GM23338 (cell line): Measurements from ENCODE around the gene MKNK1. TPM values are rescaled to one million over a fixed set of nuclear protein-coding genes. Genes with fewer than 3 reads are reported as not detected.

ENCODE experiments used
- ATAC-seq: fragments of 200-7000 bp; cut with Tn5 transposase; 3 replicates; pipeline ENCODE4 v1.9.1; 2020
- DNase-seq: peaks from one replicate; pipeline ENCODE4 v3.0.0-alpha.2; 2015; ENCODE audit warnings: low spot score
- H2AFZ ChIP-seq: fragments of 200-600 bp; sonication (generic); 2 replicates; pipeline ENCODE4 v1.8.0; 2016; ENCODE audit warnings: antibody characterized with exemption, mild to moderate bottlenecking, moderate library complexity
- H3F3A ChIP-seq: fragments of 200-600 bp; sonication (generic); replicated peaks from 2 replicates; pipeline ENCODE4 v1.8.0; 2017; ENCODE audit warnings: antibody characterized with exemption, mixed run types, low read depth
- H3K27ac ChIP-seq: fragments of 200-600 bp; sonication (generic); 2 replicates; pipeline ENCODE4 v1.6.1; 2016; ENCODE audit warnings: low read depth
- H3K27me3 ChIP-seq: fragments of 200-600 bp; sonication (generic); 2 replicates; pipeline ENCODE4 v1.8.0; 2016; ENCODE audit warnings: mild to moderate bottlenecking, mixed run types, moderate library complexity; ENCODE audit not compliant: insufficient read depth
- H3K36me3 ChIP-seq: fragments of 200-600 bp; sonication (generic); 2 replicates; pipeline ENCODE4 v1.8.0; 2016; ENCODE audit warnings: mild to moderate bottlenecking; ENCODE audit not compliant: insufficient read depth
- H3K4me1 ChIP-seq: fragments of 200-600 bp; sonication (generic); 2 replicates; pipeline ENCODE4 v1.8.0; 2016; ENCODE audit warnings: mild to moderate bottlenecking, moderate library complexity; ENCODE audit not compliant: insufficient read depth
- H3K4me2 ChIP-seq: fragments of 200-600 bp; sonication (generic); 2 replicates; pipeline ENCODE4 v1.7.1; 2017; ENCODE audit warnings: mixed run types
- H3K4me3 ChIP-seq: fragments of 200-600 bp; sonication (generic); 2 replicates; pipeline ENCODE4 v1.6.1; 2016; ENCODE audit warnings: mixed run types
- H3K79me2 ChIP-seq: fragments of 200-600 bp; sonication (generic); replicated peaks from 2 replicates; pipeline ENCODE4 v1.8.0; 2017; ENCODE audit warnings: mild to moderate bottlenecking; ENCODE audit not compliant: insufficient read depth
- H3K9me2 ChIP-seq: fragments of 200-600 bp; sonication (generic); 2 replicates; pipeline ENCODE4 v1.8.0; 2017; ENCODE audit not compliant: insufficient read depth
- H4K20me1 ChIP-seq: fragments of 200-600 bp; sonication (generic); replicated peaks from 2 replicates; pipeline ENCODE4 v1.8.0; 2017; ENCODE audit warnings: mild to moderate bottlenecking; ENCODE audit not compliant: insufficient read depth
- H3K27ac Mint-ChIP-seq: 2 replicates; pipeline ENCODE4 v1.8.0; 2020; ENCODE audit warnings: inconsistent platforms, mild to moderate bottlenecking, moderate library complexity, mixed read lengths
- H3K27me3 Mint-ChIP-seq: 3 replicates; pipeline ENCODE4 v1.8.0; 2022; ENCODE audit warnings: low read depth, mild to moderate bottlenecking, moderate library complexity, mixed read lengths, inconsistent platforms; ENCODE audit not compliant: insufficient read depth, poor library complexity
- H3K36me3 Mint-ChIP-seq: 3 replicates; pipeline ENCODE4 v1.8.0; 2021; ENCODE audit warnings: low read depth, mild to moderate bottlenecking, inconsistent platforms, moderate library complexity, mixed read lengths
- H3K4me1 Mint-ChIP-seq: 3 replicates; pipeline ENCODE4 v1.8.0; 2020; ENCODE audit warnings: mild to moderate bottlenecking, inconsistent platforms, mixed read lengths
- H3K4me3 Mint-ChIP-seq: 3 replicates; pipeline ENCODE4 v1.8.0; 2021; ENCODE audit warnings: moderate library complexity, mild to moderate bottlenecking, inconsistent platforms, mixed read lengths
- H3K9me3 Mint-ChIP-seq: 3 replicates; pipeline ENCODE4 v1.8.0; 2020; ENCODE audit warnings: moderate library complexity, mild to moderate bottlenecking, inconsistent platforms, mixed read lengths
- CREB1 ChIP-seq: fragments of 250-450 bp; sonication (Bioruptor Pico); IDR thresholded peaks from 2 replicates; pipeline ENCODE4 v1.5.0; 2020; ENCODE audit warnings: low read depth, mild to moderate bottlenecking, moderate library complexity
- EZH2 ChIP-seq: fragments of 200-600 bp; sonication (generic); IDR thresholded peaks from one replicate; pipeline ENCODE4 v1.8.0; 2017; ENCODE audit warnings: antibody characterized with exemption, mild to moderate bottlenecking, low read depth; ENCODE audit not compliant: unreplicated experiment
- EZH2phosphoT487 ChIP-seq: fragments of 200-600 bp; sonication (generic); IDR thresholded peaks from one replicate; pipeline ENCODE4 v1.8.1; 2018; ENCODE audit warnings: antibody characterized with exemption; ENCODE audit not compliant: unreplicated experiment
- JUNB ChIP-seq: IDR thresholded peaks from one replicate; pipeline ENCODE4 v1.6.1; 2016; ENCODE audit warnings: antibody characterized with exemption; ENCODE audit not compliant: unreplicated experiment
- ZNF114 ChIP-seq: fragments of 250-450 bp; sonication (Bioruptor Pico); IDR thresholded peaks from 2 replicates; pipeline ENCODE4 v1.5.0; 2020; ENCODE audit warnings: mild to moderate bottlenecking, moderate library complexity
- ZNF331 ChIP-seq: fragments of 250-450 bp; sonication (Bioruptor Pico); IDR thresholded peaks from 2 replicates; pipeline ENCODE4 v1.5.0; 2020; ENCODE audit warnings: low read depth, mild to moderate bottlenecking, moderate library complexity
- polyA plus RNA-seq: library from polyadenylated mRNA; unstranded; fragments of >200 nt; fragmentation: Nextera tagmentation; extraction: Ambion mirVana; gene quantifications from 2 replicates; pipeline ENCODE4 v1.2.1, GENCODE V29; 2016
- total RNA-seq: library from RNA; depleted of rRNA; stranded (reverse); fragments of >200 nt; shearing (Covaris generic); gene quantifications from 2 replicates; pipeline ENCODE4 v1.2.3, GENCODE V29; 2014
- TF ChIP-seq, protein P1 (sequence below): fragments of 250-450 bp; sonication (Bioruptor Pico); IDR thresholded peaks from 2 replicates; pipeline ENCODE4 v1.5.0; 2020; ENCODE audit warnings: mild to moderate bottlenecking, moderate library complexity
- TF ChIP-seq, protein P2 (sequence below), 2 experiments: fragments of 200-600 bp in 1 of 2; sonication (generic) in 1 of 2; conservative IDR thresholded peaks; 2 replicates each; pipeline versions ENCODE4 v1.5.1 to v1.6.1; 2016 to 2017; ENCODE audit warnings: antibody characterized with exemption in 2 of 2, low read depth in 2 of 2, mild to moderate bottlenecking in 2 of 2, moderate library complexity in 1 of 2

Gene MKNK1
- total and polyA plus RNA-seq, 2 experiments from 2014 or later, result 11.8 to 20.5 TPM

DNA sequence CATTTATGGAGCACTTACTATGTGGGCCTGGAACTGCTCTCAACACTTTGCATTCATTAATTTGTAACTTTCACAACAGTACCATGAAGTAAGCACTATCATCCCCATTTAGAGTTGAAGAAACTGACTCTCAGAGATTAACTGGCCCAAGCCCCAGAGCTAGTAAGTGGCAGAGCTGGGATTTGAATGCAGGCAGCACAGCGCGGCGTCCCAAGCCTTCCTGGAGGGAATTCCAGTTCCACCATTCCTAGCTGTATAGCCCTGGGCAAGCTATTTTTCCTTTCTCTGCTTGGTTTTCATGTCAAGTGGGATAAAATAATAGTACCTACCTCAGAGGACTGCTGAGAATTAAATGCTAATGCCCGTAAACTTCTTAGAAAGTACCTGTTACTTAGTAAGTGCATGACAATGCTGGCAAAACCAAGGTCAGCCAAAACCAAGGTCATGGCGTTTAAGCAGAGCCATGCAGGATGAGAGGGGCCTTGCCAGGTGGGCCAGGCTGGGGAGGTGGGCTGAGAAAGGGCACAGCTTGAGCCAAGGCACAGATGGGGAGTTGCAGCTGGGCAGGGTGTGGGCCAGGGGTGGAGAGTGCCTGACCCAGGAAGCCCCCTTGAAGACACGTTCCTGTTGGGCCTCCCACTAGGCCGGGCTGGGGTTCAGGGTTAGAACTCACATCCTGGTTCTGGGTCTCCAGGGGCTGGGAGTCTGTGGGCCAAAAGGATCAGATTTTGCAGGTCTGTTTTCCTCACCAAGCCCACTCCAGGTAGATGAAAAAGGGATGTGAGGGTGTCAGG is 48.0 kb downstream of the MKNK1 start:
- no peak overlapping the region for H2AFZ ChIP-seq
- H3K36me3 Mint-ChIP-seq, result no peaks in the 10 kb centered on the region
- H3F3A ChIP-seq, result no peaks in the 10 kb centered on the region

More for the DNA sequence above, 48.0 kb downstream of the MKNK1 start:
- no peak overlapping the region for H3K27ac ChIP-seq
- no peaks in the 10 kb centered on the region for H4K20me1 ChIP-seq
- H3K27ac Mint-ChIP-seq, result no peak overlapping the region
- H3K27me3 ChIP-seq, result 0 out of 2 replicates have a peak, but pooled peaks cover under 1% of the 10 kb centered on the region
- peaks cover 5% of the 10 kb centered on the region for H3K27me3 Mint-ChIP-seq
- ATAC-seq (no peak), DNase-seq (no peak)
- H3K9me2 ChIP-seq, result no peaks in the 10 kb centered on the region
- H3K79me2 ChIP-seq, result no peaks in the 10 kb centered on the region
- no peak overlapping the region for H3K4me3 Mint-ChIP-seq
- 0 out of 2 replicates have a peak, but pooled peaks cover 1% of the 10 kb centered on the region for H3K4me1 ChIP-seq
- H3K4me3 ChIP-seq, result no peak overlapping the region
- TF ChIP-seq EZH2phosphoT487 (no peak), JUNB (no peak), CREB1 (CRISPR knock-in tag) (no peak), ZNF331 (CRISPR knock-in tag) (no peak), ZNF114 (no peak), EZH2 (no peak)
- TF ChIP-seq, protein P1, sequence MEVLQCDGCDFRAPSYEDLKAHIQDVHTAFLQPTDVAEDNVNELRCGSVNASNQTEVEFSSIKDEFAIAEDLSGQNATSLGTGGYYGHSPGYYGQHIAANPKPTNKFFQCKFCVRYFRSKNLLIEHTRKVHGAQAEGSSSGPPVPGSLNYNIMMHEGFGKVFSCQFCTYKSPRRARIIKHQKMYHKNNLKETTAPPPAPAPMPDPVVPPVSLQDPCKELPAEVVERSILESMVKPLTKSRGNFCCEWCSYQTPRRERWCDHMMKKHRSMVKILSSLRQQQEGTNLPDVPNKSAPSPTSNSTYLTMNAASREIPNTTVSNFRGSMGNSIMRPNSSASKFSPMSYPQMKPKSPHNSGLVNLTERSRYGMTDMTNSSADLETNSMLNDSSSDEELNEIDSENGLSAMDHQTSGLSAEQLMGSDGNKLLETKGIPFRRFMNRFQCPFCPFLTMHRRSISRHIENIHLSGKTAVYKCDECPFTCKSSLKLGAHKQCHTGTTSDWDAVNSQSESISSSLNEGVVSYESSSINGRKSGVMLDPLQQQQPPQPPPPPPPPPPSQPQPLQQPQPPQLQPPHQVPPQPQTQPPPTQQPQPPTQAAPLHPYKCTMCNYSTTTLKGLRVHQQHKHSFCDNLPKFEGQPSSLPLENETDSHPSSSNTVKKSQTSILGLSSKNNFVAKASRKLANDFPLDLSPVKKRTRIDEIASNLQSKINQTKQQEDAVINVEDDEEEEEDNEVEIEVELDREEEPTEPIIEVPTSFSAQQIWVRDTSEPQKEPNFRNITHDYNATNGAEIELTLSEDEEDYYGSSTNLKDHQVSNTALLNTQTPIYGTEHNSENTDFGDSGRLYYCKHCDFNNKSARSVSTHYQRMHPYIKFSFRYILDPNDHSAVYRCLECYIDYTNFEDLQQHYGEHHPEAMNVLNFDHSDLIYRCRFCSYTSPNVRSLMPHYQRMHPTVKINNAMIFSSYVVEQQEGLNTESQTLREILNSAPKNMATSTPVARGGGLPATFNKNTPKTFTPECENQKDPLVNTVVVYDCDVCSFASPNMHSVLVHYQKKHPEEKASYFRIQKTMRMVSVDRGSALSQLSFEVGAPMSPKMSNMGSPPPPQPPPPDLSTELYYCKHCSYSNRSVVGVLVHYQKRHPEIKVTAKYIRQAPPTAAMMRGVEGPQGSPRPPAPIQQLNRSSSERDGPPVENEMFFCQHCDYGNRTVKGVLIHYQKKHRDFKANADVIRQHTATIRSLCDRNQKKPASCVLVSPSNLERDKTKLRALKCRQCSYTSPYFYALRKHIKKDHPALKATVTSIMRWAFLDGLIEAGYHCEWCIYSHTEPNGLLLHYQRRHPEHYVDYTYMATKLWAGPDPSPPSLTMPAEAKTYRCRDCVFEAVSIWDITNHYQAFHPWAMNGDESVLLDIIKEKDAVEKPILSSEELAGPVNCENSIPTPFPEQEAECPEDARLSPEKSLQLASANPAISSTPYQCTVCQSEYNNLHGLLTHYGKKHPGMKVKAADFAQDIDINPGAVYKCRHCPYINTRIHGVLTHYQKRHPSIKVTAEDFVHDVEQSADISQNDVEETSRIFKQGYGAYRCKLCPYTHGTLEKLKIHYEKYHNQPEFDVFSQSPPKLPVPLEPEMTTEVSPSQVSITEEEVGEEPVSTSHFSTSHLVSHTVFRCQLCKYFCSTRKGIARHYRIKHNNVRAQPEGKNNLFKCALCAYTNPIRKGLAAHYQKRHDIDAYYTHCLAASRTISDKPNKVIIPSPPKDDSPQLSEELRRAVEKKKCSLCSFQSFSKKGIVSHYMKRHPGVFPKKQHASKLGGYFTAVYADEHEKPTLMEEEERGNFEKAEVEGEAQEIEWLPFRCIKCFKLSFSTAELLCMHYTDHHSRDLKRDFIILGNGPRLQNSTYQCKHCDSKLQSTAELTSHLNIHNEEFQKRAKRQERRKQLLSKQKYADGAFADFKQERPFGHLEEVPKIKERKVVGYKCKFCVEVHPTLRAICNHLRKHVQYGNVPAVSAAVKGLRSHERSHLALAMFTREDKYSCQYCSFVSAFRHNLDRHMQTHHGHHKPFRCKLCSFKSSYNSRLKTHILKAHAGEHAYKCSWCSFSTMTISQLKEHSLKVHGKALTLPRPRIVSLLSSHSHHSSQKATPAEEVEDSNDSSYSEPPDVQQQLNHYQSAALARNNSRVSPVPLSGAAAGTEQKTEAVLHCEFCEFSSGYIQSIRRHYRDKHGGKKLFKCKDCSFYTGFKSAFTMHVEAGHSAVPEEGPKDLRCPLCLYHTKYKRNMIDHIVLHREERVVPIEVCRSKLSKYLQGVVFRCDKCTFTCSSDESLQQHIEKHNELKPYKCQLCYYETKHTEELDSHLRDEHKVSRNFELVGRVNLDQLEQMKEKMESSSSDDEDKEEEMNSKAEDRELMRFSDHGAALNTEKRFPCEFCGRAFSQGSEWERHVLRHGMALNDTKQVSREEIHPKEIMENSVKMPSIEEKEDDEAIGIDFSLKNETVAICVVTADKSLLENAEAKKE (CRISPR knock-in tag), result no peak
- TF ChIP-seq, protein P2, sequence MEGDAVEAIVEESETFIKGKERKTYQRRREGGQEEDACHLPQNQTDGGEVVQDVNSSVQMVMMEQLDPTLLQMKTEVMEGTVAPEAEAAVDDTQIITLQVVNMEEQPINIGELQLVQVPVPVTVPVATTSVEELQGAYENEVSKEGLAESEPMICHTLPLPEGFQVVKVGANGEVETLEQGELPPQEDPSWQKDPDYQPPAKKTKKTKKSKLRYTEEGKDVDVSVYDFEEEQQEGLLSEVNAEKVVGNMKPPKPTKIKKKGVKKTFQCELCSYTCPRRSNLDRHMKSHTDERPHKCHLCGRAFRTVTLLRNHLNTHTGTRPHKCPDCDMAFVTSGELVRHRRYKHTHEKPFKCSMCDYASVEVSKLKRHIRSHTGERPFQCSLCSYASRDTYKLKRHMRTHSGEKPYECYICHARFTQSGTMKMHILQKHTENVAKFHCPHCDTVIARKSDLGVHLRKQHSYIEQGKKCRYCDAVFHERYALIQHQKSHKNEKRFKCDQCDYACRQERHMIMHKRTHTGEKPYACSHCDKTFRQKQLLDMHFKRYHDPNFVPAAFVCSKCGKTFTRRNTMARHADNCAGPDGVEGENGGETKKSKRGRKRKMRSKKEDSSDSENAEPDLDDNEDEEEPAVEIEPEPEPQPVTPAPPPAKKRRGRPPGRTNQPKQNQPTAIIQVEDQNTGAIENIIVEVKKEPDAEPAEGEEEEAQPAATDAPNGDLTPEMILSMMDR (conservative IDR thresholded peaks at IDR 0.05; ENCODE audit: low read depth in 2 of 2), result no peak
- H3K4me1 Mint-ChIP-seq, result peaks cover 17% of the 10 kb centered on the region
- H3K4me2 ChIP-seq, result no peak overlapping the region
- no peaks in the 10 kb centered on the region for H3K9me3 Mint-ChIP-seq
- H3K36me3 ChIP-seq, result no peaks in the 10 kb centered on the region
